NK-92 (cell line): Measurements from ENCODE around the gene H19.

Experiments used
- DNase-seq: peaks from one replicate; lab custom pipeline; 2025; ENCODE audit not compliant: unreplicated experiment; lab: John Stamatoyannopoulos, UW

Gene H19

GRCh38 chr11:1997755-1998154 is at the start of gene H19:
Gene H19, minus strand, starts transcription at chr11:1997842.
- DNase-seq = no peak

GRCh38 chr11:2041963-2042362 is 44.3 kb upstream of the H19 start:
- no peak for DNase-seq

- no peak for DNase-seq
Measured at GRCh38 chr11:2041153-2041552, 43.5 kb upstream of the H19 start.

GRCh38 chr11:2039198-2039759 is 41.6 kb upstream of the H19 start:
- DNase-seq = no peak

- no peak for DNase-seq
Measured at GRCh38 chr11:2036863-2037486, 39.3 kb upstream of the H19 start.

- DNase-seq = no peak
Measured at GRCh38 chr11:2035382-2035781, 37.7 kb upstream of the H19 start.

GRCh38 chr11:2031058-2031457 is 33.4 kb upstream of the H19 start:
- DNase-seq = no peak

- no peak for DNase-seq
Measured at GRCh38 chr11:2027708-2028107, 30.1 kb upstream of the H19 start.

GRCh38 chr11:2015025-2015424 is 17.4 kb upstream of the H19 start:
- no peak for DNase-seq

- DNase-seq = no peak
Measured at GRCh38 chr11:2012440-2012839, 14.8 kb upstream of the H19 start.

GRCh38 chr11:2004466-2004865 is 6.8 kb upstream of the H19 start:
- no peak for DNase-seq

GRCh38 chr11:2002807-2003206 is 5.2 kb upstream of the H19 start:
- DNase-seq = no peak

- no peak for DNase-seq
Measured at GRCh38 chr11:2002042-2002776, 4.6 kb upstream of the H19 start.

- DNase-seq = no peak
Measured at GRCh38 chr11:1998861-1999260, 1.2 kb upstream of the H19 start.

- no peak for DNase-seq
Measured at GRCh38 chr11:1998290-1998689, 648 bp upstream of the H19 start.

GRCh38 chr11:1994121-1994520 is 3.5 kb downstream of the H19 start:
- DNase-seq = no peak

- no peak for DNase-seq
Measured at GRCh38 chr11:1992111-1992510, 5.5 kb downstream of the H19 start.

GRCh38 chr11:1990872-1991578 is 6.6 kb downstream of the H19 start:
- no peak for DNase-seq

- DNase-seq = no peak
Measured at GRCh38 chr11:1989953-1990352, 7.7 kb downstream of the H19 start.

GRCh38 chr11:1988667-1989317 is 8.8 kb downstream of the H19 start:
- DNase-seq = no peak

- DNase-seq = no peak
Measured at GRCh38 chr11:1988174-1988573, 9.5 kb downstream of the H19 start.
